Gastrocnemius medialis (tissue), 4 donors: Measurements from ENCODE around the gene XRCC6. TPM values are rescaled to one million over a fixed set of nuclear protein-coding genes. Genes with fewer than 3 reads are reported as not detected.

Experiments
- ATAC-seq, 2 donors: fragments of 150-250 bp; one replicate each; pipeline ENCODE4 v1.9.1; 2016
- DNase-seq, 2 donors: peaks; one replicate each; pipeline ENCODE4 v3.0.0-alpha.2; 2019
- H3K27ac ChIP-seq, 4 donors: fragments of 200-600 bp; sonication (generic); 1 replicate in 1 of 4; 2 replicates in 3 of 4; pipeline ENCODE4 v1.5.1; 2016 to 2018; ENCODE audit warnings: mild to moderate bottlenecking in 2 of 4, moderate library complexity in 1 of 4
- H3K27me3 ChIP-seq, 3 donors: fragments of 200-600 bp; sonication (generic) in 2 of 3; 1 replicate in 1 of 3; 2 replicates in 2 of 3; pipeline versions ENCODE4 v1.5.1 to v1.6.0; 2016 to 2019; ENCODE audit warnings: mild to moderate bottlenecking in 1 of 3, moderate library complexity in 1 of 3
- H3K36me3 ChIP-seq, 2 donors: fragments of 200-600 bp; sonication (generic) in 1 of 2; one replicate each; pipeline ENCODE4 v1.5.1; 2017 to 2018
- H3K4me1 ChIP-seq, 2 donors: fragments of 200-600 bp; sonication (generic) in 1 of 2; one replicate each; pipeline ENCODE4 v1.5.1; 2016 to 2017; ENCODE audit warnings: mild to moderate bottlenecking in 2 of 2
- H3K4me3 ChIP-seq, 4 donors: fragments of 200-600 bp; sonication (generic) in 3 of 4; 1 replicate in 1 of 4; 2 replicates in 3 of 4; pipeline ENCODE4 v1.5.1; 2016 to 2019; ENCODE audit warnings: mild to moderate bottlenecking in 2 of 4
- H3K9me3 ChIP-seq, 3 donors: fragments of 200-600 bp; sonication (generic) in 2 of 3; 1 replicate in 1 of 3; 2 replicates in 2 of 3; pipeline ENCODE4 v1.5.1; 2016 to 2019
- CTCF ChIP-seq, 5 experiments: fragments of 450-650 bp in 3 of 5; fragments of 200-600 bp in 2 of 5; sonication (generic) in 2 of 5; IDR thresholded peaks in 4 of 5; conservative IDR thresholded peaks in 1 of 5; 1 replicate in 4 of 5; 2 replicates in 1 of 5; pipeline ENCODE4 v1.5.1; 2016 to 2019; ENCODE audit warnings: antibody characterized with exemption in 5 of 5, mild to moderate bottlenecking in 3 of 5, moderate library complexity in 3 of 5
- POLR2A ChIP-seq, 2 donors: fragments of 450-650 bp; IDR thresholded peaks; one replicate each; pipeline ENCODE4 v1.6.1; 2017; ENCODE audit warnings: antibody characterized with exemption in 2 of 2, mild to moderate bottlenecking in 2 of 2, moderate library complexity in 2 of 2
- in situ Hi-C, 4 donors: fragments of 200-750 bp; cut with MboI; loops; one replicate each; pipeline versions ENCODE4 v1.15.0 to v1.8.0; 2017; ENCODE audit warnings: low sequenced_read_pairs in 4 of 4
- intact Hi-C: fragments of 100-400 bp; cut with DNase I; formaldehyde crosslinking; loops from one replicate; pipeline ENCODE4 v1.15.1; 2023; ENCODE audit warnings: low total_unique reads
- total RNA-seq, 4 donors: library from RNA; depleted of rRNA; stranded (reverse); fragments of >200 nt; gene quantifications; one replicate each; pipeline versions ENCODE4 v1.1.0 to v1.2.3, GENCODE V29; 2016

XRCC6 gene
- total RNA-seq, 4 donors from 2014 or later: 220 to 285 (median 278) TPM

DNA sequence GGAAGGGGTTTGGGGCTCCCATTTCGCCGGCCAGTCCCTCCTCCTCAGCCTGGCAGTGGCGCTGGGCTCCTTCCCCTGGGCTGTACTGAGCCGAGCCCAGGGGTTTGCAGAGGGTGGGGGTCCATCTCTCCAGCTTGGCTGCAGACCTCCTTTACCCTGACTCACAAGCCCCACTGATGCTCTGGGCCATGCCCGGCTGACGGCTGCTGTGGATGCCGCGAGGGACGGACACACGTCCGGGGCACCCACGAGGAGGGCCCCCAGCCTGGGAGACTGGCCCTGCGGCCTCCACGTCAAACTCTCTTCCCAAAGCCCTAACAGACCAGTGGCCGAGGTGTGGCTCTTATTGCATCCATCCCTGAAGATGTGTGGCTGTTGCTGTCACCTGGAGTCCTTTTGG, 45.6 kb upstream of the XRCC6 start:
- no peak overlapping the region for H3K4me3 ChIP-seq
- no peaks in the 10 kb centered on the region for H3K36me3 ChIP-seq
- intact Hi-C loops: no loop called here
- ATAC-seq (no peak), DNase-seq (no peak)
- TF ChIP-seq CTCF (IDR thresholded peaks at IDR 0.05 in 4 of 5, conservative IDR thresholded peaks at IDR 0.05 in 1 of 5) (no peak), POLR2A (IDR thresholded peaks at IDR 0.05) (no peak)
- no peak overlapping the region for H3K27ac ChIP-seq
- in situ Hi-C loops: no loop called here
- H3K9me3 ChIP-seq: no peaks in the 10 kb centered on the region
- no peaks in the 10 kb centered on the region for H3K27me3 ChIP-seq
- no peaks in the 10 kb centered on the region for H3K4me1 ChIP-seq

- no peak overlapping the region for H3K27ac ChIP-seq
- H3K4me1 ChIP-seq: no peaks in the 10 kb centered on the region
- H3K27me3 ChIP-seq: no peaks in the 10 kb centered on the region
- intact Hi-C loops: no loop called here
- TF ChIP-seq CTCF (IDR thresholded peaks at IDR 0.05 in 4 of 5, conservative IDR thresholded peaks at IDR 0.05 in 1 of 5): peak in 4 of 5 experiments; percentile 13 to 47 (median 34)
- no peak for TF ChIP-seq POLR2A (IDR thresholded peaks at IDR 0.05)
- no peak overlapping the region for H3K4me3 ChIP-seq
- H3K9me3 ChIP-seq: no peaks in the 10 kb centered on the region
- in situ Hi-C loops: no loop called here
- DNase-seq: peak in 1 of 2 donors; percentile 25
- ATAC-seq: no peak
- no peaks in the 10 kb centered on the region for H3K36me3 ChIP-seq
Observed at GRCh38 chr22:41576877-41577276, 44.2 kb upstream of the XRCC6 start.

DNA sequence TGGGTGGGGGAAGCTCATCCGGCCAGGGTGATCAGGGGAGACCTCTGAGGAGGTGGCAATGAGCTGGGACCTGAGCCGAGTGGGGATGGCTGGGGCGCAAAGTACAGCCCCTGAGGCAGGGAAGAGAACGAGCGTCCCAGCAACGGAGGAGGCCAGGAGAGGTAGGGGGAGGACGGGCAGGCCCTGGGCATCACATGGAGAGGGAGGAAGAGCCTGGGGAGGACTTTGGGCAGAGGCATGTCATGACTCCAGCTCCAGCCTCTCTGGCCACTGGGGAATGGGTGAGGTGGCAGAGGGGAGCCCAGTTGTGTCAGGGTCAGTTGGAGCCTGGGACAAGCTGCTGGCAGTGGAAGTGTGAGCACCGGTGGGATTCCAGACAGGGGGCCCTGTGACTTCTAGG, 43.0 kb upstream of the XRCC6 start:
- Histone ChIP-seq H3K4me1 (no peaks in the 10 kb centered on the region), H3K36me3 (no peaks in the 10 kb centered on the region), H3K27ac (no peak overlapping the region), H3K9me3 (no peaks in the 10 kb centered on the region), H3K4me3 (no peak overlapping the region), H3K27me3 (no peaks in the 10 kb centered on the region)
- DNase-seq (no peak), ATAC-seq (no peak)
- TF ChIP-seq POLR2A (IDR thresholded peaks at IDR 0.05): no peak
- intact Hi-C loops (no loop called here), in situ Hi-C loops (no loop called here)

DNA sequence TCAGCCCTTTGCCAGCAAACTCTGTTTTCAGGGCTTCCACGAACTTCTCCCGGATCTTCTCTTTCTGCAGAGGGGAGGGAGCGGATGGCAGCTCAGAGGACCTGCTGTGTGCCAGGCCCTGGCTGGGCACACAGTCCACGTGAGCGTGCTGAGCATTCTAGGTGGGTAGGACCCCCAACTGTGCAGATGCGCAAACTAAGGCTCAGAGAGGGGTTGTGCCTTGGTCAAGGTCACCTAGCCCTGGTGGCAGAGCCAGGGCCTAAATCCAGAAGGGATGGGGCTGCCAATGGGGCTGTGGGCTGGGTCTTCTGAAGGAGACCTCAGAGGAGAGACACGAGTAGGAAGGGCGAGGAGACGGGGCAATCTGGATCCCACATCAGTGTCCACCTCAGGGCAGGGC, 42.3 kb upstream of the XRCC6 start:
- Histone ChIP-seq H3K27ac (no peak overlapping the region), H3K36me3 (peaks cover 0 to 4% of the 10 kb centered on the region in 2 donors), H3K27me3 (no peaks in the 10 kb centered on the region), H3K9me3 (no peaks in the 10 kb centered on the region), H3K4me3 (no peak overlapping the region), H3K4me1 (no peaks in the 10 kb centered on the region)
- no peak for DNase-seq
- intact Hi-C loops (no loop called here), in situ Hi-C loops (no loop called here)
- ATAC-seq: no peak
- no peak for TF ChIP-seq POLR2A (IDR thresholded peaks at IDR 0.05)
- no peak for TF ChIP-seq CTCF (IDR thresholded peaks at IDR 0.05 in 4 of 5, conservative IDR thresholded peaks at IDR 0.05 in 1 of 5)

- in situ Hi-C loops (no loop called here), intact Hi-C loops (no loop called here)
- H3K4me3 ChIP-seq: no peak overlapping the region
- no peak for TF ChIP-seq POLR2A (IDR thresholded peaks at IDR 0.05)
- TF ChIP-seq CTCF (IDR thresholded peaks at IDR 0.05 in 4 of 5, conservative IDR thresholded peaks at IDR 0.05 in 1 of 5): no peak
- no peak for DNase-seq
- ATAC-seq: no peak
- H3K36me3 ChIP-seq: peaks cover 0 to 5% of the 10 kb centered on the region in 2 donors
- no peaks in the 10 kb centered on the region for H3K9me3 ChIP-seq
- H3K27me3 ChIP-seq: no peaks in the 10 kb centered on the region
- no peak overlapping the region for H3K27ac ChIP-seq
- no peaks in the 10 kb centered on the region for H3K4me1 ChIP-seq
Observed at GRCh38 chr22:41579297-41579996, 41.6 kb upstream of the XRCC6 start.
